Measurements from ENCODE around the gene NOMO2. TPM values are rescaled to one million over a fixed set of nuclear protein-coding genes. Genes with fewer than 3 reads are reported as not detected.
"Not testable (repeated sequence)": the region's sequence is repeated elsewhere in the genome, so short reads cannot be mapped to it uniquely, and the experiment has no call there.

Gene NOMO2
- total RNA-seq, 1 donor, result 87.0 TPM

DNA sequence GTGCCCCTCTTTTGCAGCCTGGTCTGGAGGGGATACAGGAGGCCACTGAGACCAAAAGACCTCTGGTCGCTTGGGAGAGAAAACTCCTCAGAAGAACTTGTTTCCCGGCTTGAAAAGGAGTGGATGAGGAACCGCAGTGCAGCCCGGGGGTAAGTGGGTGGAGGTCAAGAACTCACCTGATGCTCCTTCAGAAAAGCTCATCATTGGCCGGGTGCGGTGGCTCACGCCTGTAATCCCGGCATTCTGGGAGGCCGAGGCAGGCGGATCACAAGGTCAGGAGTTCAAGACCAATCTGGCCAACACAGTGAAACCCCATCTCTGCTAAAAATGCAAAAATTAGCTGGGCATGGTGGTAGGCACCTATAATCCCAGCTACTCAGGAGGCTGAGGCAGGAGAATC, 23.9 kb upstream of the NOMO2 start:
- DNase-seq (ENCODE audit: low read depth); H3K4me3 ChIP-seq (ENCODE audit: low read depth, low read length): not testable (repeated sequence)

DNA sequence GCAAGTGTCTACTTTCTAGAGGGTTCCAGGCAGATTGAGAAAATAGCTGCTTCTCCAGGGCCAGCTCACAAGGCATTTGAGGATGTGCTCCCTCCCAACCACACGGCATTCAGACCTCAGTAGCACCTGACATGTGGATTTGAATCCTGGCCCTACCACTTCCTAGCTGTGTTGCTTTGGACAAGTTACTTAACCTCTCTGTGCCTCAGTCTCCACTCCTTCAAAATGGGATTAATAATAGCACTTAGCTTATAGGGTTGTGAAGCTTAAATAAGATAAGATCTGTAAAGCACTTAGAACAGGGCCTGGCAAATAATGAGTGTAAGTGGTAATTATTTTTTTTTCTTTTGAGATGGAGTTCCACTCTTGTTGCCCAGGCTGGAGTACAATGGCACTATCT, 21.0 kb upstream of the NOMO2 start:
- TF ChIP-seq CTCF (IDR thresholded peaks at IDR 0.05; ENCODE audit: insufficient read depth, low read length), result no peak
- no peak for DNase-seq (ENCODE audit: low read depth)
- H3K4me3 ChIP-seq (ENCODE audit: low read depth, low read length), result no peak overlapping the region

DNA sequence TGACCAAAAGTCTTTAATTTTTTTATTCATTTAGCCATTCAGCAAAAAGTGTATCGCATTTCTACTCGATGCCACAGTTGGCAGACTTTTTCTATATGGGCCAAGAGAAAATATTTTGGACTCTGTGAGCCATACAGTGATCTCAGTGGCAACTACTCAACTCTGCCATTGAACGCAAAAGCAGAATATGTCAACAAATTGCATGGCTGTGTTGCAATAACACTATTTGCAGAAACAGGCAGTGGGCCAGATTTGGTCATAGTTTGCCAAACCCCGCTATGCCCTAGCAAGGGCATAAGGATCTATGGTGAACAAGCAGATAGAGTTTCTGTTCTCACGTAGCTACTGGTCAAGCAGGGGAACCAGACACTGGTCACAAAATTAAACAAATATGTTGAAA, 18.5 kb upstream of the NOMO2 start:
- DNase-seq (ENCODE audit: low read depth); H3K4me3 ChIP-seq (ENCODE audit: low read depth, low read length): not testable (repeated sequence)

GRCh38 chr16:18579261-18579660, 17.4 kb upstream of the NOMO2 start:
- not testable (repeated sequence) for H3K4me3 ChIP-seq (ENCODE audit: low read depth, low read length); DNase-seq (ENCODE audit: low read depth)

DNA sequence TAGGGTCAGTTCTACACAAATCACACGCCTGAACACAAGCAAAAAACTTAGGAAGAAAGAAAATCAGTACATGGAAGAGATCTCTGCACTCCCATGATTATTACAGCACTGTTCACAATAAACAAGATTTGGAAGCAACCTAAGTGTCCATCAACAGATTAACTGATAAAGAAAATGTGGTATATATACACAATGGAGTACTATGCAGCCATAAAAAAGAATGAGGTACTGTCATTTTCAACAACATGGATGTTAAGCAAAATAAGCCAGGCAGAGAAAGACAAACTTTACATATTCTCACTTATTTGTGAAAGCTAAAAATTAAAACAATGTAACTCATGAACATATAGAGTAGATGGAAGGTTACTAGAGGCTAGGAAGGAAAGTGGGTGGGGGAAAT, 16.0 kb upstream of the NOMO2 start:
- not testable (repeated sequence) for H3K4me3 ChIP-seq (ENCODE audit: low read depth, low read length); DNase-seq (ENCODE audit: low read depth)

- H3K4me3 ChIP-seq (ENCODE audit: low read depth, low read length); DNase-seq (ENCODE audit: low read depth): not testable (repeated sequence)
These were observed 14.0 kb upstream of the NOMO2 start for GRCh38 chr16:18575945-18576344.

DNA sequence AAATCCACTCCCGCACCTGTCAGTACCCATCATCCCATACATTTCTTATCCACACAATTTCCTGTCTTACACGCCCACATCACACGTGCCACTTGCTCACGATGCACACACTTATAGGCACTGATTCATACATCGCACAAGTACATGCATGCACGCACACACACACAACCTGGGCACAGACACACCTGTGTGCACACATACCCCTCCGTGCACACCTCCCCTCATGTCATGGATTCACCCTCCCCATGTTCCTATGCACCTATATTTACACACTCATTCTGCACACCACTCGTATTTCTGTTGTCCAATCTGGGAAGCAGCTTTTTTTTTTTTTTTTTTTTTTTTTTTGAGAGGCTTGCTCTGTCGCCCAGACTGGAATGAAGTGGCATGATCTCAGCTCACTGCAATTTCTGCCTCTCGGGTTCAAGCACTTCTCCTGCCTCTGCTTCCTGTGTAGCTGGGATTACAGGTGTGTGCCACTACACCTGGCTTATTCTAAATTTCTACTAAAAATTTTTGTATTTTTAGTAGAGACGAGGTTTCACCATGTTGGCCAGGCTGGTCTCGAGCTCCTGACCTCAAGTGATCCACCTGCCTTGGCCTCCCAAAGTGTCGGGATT, 13.5 kb upstream of the NOMO2 start:
- not testable (repeated sequence) for H3K4me3 ChIP-seq (ENCODE audit: low read depth, low read length); DNase-seq (ENCODE audit: low read depth)

DNA sequence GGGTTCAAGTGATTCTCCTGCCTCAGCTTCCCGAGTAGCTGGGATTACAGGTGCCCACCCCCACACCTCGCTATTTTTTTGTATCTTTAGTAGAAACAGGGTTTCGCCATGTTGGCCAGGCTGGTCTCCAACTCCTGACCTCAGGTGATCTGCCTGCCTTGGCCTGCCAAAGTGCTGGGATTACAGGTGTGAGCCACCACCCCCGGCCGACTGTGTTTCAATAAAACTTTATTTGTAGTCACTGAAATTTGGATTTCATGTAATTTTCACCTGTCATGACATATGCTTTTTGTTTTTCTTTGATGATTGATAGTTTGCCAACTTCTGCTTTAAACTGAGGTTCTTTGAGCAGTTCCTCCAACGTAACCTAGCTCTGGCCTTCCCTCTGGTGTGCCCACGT, 12.0 kb upstream of the NOMO2 start:
- H3K4me3 ChIP-seq (ENCODE audit: low read depth, low read length); DNase-seq (ENCODE audit: low read depth): not testable (repeated sequence)

- not testable (repeated sequence) for DNase-seq (ENCODE audit: low read depth); H3K4me3 ChIP-seq (ENCODE audit: low read depth, low read length)
These were observed 11.1 kb upstream of the NOMO2 start for GRCh38 chr16:18572973-18573372.

GRCh38 chr16:18571307-18571850, 9.5 kb upstream of the NOMO2 start:
- not testable (repeated sequence) for DNase-seq (ENCODE audit: low read depth); H3K4me3 ChIP-seq (ENCODE audit: low read depth, low read length)

DNA sequence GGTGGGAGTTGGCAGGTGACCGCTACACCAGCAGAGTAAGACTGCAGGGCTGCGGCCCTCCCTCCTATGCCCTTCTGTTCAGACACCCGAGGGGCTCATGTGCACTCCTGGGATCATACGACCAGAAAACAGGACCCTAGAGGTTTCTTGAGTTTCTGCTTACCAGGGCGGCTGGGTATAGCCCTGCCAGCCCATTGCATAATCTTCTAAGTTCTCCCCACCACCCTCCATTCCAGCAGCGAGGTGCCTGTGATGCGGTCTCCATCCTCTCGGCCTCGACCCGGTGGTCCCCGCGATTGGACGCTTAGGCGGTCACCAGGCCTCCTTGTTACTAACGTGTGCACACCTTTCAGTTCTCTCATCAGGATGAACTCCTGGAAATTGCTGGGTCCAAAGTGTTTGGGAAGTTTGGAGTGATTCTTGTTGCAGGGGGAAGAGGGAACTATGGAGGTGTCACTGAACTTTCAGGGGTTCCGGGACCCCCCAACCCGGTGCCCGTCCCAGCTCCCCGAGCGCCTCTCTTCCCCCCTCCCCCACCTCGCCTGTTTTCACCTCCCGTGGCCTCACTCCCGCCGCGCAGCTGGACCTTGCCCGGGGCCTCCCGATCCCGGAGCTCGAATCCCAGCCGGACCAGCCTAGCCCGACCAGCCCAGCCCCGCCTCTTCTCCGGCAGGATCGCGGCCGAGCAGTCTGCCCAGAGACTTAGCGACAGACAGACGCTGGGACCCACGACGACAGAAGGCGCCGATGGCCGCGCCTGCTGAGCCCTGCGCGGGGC, 8.8 kb upstream of the NOMO2 start:
- H3K4me3 ChIP-seq (ENCODE audit: low read depth, low read length); DNase-seq (ENCODE audit: low read depth): not testable (repeated sequence)

GRCh38 chr16:18560416-18561220, 1.3 kb downstream of the NOMO2 start:
- peak overlapping the region; percentile 55 for H3K4me3 ChIP-seq (ENCODE audit: low read depth, low read length)
- DNase-seq (ENCODE audit: low read depth), result peak; percentile 0

DNA sequence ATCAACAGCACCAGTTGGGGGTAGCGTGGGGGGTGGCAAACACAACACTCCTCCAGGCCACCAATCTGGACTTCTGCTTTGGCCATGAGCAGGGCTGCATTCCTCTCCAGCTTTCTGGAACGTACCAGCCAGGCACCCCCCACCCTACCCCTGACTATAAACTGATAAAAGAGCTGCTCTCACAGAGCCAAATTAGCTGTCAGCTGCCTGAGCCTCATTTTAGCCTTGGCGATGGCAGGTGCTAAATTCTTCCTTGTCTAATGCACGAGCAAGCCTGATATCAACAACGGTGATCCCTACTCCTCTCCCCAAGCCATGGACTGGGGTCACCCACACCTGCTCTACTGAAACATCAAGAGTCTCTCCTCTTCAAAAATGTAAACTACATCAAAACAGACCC, 8.2 kb downstream of the NOMO2 start:
- not testable (repeated sequence) for DNase-seq (ENCODE audit: low read depth); H3K4me3 ChIP-seq (ENCODE audit: low read depth, low read length)

GRCh38 chr16:18547382-18547781, 14.5 kb downstream of the NOMO2 start:
- DNase-seq (ENCODE audit: low read depth); H3K4me3 ChIP-seq (ENCODE audit: low read depth, low read length): not testable (repeated sequence)

- H3K4me3 ChIP-seq (ENCODE audit: low read depth, low read length); DNase-seq (ENCODE audit: low read depth): not testable (repeated sequence)
These were observed 15.0 kb downstream of the NOMO2 start for GRCh38 chr16:18546853-18547252.

GRCh38 chr16:18544232-18545081, 17.4 kb downstream of the NOMO2 start:
- not testable (repeated sequence) for DNase-seq (ENCODE audit: low read depth); H3K4me3 ChIP-seq (ENCODE audit: low read depth, low read length)

DNA sequence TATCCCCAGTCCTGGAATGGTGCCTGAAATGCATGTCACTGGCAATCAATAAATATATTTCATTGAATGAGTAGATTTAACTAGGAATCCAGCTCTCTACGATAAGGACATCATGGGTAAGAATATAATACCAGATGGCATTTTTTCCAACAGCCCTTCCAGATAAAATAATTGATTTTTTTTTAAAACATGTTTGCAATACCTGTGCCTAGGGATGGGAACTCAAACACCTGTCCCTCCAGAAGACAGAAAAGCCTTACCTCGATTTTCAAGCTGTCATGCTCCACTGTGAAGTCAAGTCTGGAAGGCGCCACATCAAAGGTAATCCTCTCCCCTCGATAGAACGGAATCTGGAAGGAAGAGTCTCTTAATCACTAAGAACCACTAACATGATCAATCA, 20.0 kb downstream of the NOMO2 start:
- H3K4me3 ChIP-seq (ENCODE audit: low read depth, low read length); DNase-seq (ENCODE audit: low read depth): not testable (repeated sequence)
